NCI-H748 (cell line): ENCODE data around the gene USP24.
"Not testable (repeated sequence)": the region's sequence is repeated elsewhere in the genome, so short reads cannot be mapped to it uniquely, and the experiment has no call there.

Experiments used
- DNase-seq: peaks from one replicate; lab custom pipeline; 2025; ENCODE audit not compliant: unreplicated experiment; lab: John Stamatoyannopoulos, UW

Gene USP24

DNA sequence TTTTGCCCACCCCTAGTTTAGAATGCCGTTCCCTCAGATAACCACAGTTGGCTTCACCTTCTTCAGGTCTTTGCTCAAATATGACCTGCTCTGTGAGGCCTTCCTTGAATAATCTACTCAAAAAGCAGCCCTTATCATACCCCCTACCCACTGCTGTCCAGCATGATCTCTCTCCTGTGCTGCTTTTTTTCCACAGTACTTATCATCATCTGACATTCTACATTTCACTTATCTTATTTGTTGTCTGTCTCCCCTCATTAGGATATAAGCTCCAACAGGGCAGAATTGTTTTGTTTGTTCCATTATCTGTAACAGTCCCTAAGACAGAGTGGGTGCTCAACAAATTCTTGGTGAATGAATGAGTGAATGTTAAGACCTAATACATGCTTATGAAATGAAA lies 18.1 kb downstream of the USP24 start:
- DNase-seq, result no peak

DNA sequence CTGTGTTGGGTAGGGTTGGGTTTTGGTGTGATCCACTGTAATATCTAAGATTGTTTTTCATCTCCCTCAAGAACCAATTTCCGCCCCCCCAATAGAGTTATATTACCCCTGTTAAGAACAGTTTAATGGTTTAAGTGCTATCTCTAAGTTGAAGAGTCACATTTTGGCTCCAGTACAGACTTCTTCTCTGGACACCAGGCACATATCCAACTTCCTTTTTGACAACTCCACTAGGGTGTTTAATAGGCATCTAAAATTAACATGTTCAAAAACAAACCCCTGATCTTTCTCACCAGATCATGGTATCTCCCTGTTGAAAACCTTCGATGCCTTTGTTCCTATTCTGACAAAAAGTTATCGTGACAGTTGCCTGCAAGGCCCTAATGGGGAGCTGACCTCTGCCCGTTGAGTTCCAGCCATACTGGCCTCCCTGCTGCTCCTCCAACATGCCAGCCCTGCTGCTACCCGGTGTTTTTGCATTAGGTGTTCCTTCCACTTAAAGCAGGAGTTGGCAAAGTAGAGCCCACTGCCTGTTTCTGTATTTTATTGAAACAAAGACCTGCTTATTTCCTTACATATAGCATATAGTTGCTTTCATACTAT lies 18.6 kb downstream of the USP24 start:
- DNase-seq, result no peak

DNA sequence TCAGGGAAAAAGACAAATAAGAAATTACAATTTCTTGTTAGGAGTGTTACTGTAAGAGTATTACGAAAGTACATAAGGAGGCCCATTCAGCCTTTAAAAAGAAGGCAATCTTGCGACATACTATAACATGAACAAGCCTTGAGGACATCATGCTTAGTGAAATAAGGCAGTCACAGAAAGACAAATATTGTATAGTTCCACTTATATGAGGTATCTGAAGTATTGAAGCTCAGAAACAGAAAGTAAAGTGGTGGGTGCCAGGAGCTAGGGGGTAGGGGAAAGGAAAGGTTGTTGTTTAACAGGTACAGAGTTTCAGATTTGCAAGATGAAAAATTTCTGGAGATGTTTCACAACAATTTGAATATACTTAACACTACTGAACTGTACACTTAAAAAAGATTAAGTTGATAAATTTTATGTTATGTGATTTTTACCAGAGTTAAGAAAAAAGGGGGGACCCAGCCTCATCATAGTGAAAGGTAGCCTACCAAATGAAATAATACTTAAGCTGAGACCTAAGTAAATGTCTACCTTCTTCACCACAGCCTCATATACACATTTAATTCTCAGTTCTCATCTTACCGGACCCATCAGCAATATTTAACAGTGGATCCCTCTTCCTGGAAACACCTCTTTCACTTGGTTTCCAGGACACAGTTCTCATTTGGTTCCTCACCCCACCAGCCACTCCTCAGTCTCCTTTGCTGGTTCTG lies 19.5 kb downstream of the USP24 start:
- DNase-seq, result no peak

DNA sequence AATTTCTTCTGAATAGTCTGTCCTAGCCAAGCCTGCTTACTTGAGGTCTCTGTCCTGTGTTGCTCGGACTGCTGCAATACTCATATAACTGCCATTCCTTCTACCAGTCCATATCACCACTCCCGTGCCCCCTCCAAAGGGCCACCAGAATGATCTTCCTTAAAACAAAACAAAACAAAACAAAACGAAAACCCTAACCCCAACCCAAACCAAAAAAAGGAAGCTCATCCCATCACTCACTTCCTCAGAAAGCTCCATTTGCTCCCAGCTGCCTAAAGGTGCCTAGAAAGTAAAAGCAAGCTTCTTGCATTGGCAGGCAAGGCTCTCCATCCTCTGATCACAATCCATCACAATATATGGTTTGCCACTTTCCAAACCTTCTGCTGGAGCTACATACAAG lies 20.3 kb downstream of the USP24 start:
- no peak for DNase-seq

DNA sequence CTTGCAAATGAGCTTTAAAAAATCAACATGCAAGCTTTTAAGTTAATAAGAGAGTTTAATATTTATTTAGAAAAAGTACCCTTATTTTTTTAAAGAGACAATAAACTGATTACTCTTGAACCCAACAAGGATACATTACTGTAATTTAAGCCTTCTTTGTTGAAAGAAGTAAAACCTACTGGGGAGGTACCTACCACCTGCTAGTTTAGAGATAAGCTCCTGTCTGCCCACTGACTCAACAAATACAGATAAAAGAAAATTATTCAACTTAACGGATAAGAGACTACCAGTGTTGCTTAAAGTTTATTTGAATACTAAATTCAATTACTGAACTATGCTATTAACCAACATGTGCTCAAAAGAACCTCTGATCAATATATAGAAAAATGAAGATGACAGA lies 23.1 kb downstream of the USP24 start:
- DNase-seq, result peak; percentile 85

DNA sequence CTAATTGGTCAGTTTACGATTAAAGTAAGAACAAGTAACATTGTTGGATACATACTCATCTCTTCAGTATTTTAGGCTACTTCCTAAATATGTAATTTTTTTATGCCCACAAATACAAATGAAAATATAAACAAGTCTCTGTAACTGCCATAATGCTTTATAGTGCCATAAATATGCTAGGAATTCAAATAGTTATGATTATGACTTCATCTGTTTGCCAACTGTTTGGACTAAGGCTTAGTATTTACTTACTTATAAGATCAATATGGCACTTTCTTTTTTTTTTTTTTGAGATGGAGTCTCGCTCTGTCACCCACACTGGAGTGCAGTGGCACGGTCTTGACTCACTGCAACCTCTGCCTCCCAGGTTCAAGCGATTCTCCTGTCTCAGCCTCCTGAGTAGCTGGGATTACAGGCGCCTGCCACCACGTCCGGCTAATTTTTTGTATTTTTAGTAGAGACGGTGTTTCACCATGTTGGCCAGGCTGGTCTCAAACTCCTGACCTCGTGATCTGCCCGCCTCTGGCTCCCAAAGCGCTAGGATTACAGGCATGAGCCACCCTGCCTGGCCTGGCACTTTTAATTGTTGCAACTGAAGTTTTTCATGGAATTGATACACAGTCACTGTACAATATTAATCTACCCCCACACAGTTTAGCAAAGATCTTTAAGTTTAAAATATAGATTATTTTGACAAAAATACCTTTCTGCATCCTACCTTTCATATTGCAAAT lies 23.8 kb downstream of the USP24 start:
- not testable (repeated sequence) for DNase-seq

DNA sequence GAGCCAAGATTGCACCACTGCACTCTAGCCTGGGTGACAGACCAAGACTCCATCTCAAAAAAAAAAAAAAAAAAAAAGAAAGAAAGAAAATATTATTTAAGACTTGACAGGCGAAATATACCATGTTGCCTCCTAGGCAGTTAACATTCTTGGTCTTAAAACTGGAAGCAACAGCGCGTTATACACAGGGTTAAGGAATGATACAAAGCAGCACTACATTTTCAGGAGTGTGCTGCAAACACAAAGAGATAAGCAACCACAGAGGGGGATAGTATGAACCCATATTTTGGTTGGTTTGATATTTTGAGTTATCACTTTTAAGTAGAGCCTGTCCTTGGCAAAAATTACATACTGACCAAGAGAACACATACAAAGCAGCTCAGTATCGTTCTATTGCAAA lies 25.1 kb downstream of the USP24 start:
- no peak for DNase-seq

DNA sequence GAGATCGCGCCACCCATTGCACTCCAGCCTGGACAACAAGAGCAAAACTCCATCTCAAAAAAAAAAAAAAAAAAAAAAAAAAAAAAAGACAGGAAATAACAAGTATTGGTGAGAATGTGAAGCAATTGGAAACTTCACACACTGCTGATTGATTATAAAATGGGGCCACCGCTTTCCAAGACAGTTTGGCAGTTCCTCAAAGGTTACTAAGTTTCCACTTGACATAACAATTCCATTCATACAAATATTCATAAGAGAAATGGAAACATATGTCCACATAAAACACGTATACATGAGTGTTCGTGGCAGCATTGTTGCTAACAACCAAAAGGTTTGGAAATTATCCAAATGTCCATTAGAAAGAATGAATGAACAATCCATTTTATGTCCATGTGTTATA lies 26.3 kb downstream of the USP24 start:
- DNase-seq, result no peak

DNA sequence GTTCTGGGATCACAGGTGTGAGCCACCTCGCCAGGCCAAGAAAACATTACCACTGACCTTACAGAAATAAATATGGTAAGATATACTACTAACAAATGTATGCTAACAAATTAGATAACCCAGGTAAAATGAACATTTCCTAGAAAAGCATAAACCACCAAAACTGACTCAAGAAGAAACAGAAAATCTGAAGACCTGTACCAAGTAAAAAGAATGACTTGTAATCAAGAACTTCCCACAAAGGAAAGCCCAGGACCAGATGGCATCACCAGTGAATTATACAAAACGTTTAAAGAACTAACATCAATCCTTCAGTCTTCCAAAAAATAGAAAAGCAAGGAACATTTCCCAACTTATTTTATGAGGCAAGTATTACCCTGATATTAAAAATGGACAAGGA lies 29.3 kb downstream of the USP24 start:
- no peak for DNase-seq

DNA sequence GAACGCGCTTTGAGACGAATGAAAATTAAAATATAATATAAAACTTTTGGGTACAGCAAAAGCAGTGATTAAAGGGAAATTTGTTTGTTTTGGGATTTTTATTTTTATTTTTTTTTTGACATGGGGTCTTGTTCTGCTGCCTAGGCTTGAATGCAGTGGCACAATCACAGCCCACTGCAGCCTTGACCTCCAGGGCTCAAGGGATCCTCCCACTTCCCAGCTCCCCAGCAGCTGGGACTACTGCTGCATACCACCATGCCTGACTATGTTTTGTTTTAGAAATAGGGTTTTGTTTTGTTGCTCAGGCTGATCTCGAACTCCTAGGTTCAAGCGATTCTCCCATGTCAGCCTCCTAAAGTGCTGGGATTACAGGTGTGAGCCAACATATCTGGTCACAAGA lies 30.3 kb downstream of the USP24 start:
- no peak for DNase-seq

DNA sequence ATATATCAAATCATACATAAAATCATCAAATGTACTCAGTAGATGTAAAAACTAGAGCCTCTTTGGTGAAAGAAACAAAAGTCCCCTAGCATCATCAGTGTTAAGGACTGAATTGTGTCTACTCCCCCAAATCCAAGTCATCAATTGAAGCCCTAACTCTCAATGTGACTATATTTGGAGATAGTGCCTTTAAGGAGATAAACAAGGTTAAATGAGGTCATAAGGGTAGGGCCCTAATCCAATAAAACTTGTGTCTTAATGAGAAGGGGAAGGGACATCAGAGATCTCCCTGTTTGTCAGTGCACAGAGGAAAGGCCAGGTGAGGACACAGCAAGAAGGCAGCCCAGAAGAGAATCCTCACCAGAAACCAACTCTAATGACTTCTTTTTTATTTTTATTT lies 33.5 kb downstream of the USP24 start:
- DNase-seq, result no peak

DNA sequence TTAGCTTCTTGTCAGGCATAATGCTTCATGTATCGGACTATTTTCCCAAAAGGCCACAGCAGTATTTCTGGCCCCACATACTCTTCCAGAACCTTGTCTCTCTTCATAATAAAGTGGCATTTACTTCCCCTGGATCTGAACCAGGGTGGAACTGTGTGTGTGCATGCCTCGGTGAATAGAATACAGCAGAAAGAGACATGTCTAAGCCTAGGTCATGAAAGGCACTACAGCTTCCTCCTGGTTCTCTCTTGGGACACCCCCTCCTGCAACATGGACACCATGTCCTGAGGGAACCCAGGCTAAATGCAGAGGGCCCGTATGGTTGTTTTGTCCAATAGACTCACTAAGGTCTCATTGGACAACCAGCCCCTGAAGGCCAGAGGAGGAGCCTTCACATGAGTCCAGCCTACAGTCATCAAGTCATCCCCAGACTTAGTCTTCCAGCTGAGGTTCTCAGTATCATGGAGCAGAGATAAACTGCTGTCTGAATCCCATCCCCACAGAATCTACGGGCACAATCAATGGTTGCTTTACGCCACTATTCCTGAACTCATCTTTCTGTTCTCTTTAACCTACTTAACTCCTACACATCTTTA lies 35.0 kb downstream of the USP24 start:
- no peak for DNase-seq

DNA sequence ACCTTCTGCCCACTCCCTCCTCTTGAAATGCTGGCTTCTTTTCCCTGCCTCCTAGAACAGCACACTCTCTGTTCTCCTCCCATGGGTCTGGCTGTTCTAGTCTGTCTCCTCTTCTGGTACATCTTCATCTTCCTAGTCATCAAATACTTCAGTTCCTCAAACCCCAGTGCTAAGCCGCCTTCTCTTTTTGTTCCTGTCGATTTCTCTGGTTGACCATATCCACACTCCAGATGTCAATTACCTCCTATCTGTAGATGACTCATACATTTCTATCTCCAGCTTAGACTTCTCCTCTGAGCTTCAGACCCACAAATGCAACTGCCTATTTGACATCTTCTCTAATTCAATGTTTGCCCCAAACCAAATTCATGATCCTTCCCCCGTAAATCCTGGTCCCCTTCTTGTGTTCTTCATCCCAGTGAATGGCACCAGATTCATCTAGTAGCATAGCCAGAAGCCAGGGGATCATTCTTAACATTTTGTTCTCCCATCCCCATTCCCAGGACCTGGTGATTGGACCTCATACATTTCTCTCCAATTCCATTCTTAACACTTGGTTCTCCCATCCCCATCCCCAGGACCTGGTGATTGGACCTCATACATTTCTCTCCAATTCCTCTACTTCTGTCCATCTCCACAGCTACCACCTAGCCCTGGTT lies 35.9 kb downstream of the USP24 start:
- no peak for DNase-seq

DNA sequence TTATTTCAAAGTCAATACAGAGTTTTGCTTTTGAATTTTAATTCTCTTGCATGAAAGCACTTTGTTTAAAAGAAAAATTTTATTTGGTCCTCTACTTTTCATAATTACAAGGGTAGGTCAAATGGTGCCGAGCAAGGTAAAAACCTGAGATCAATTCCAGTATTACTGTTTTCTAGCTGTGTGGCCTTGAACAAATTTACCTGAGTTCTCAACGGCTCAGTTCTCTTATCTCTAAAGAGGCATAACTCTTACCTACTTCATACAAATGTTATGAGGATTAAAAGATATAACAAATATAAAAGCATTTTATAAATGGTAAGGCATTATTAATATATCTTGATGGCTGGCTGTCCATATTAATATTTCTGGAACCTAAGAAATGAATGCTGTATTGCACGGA lies 42.5 kb downstream of the USP24 start:
- no peak for DNase-seq

DNA sequence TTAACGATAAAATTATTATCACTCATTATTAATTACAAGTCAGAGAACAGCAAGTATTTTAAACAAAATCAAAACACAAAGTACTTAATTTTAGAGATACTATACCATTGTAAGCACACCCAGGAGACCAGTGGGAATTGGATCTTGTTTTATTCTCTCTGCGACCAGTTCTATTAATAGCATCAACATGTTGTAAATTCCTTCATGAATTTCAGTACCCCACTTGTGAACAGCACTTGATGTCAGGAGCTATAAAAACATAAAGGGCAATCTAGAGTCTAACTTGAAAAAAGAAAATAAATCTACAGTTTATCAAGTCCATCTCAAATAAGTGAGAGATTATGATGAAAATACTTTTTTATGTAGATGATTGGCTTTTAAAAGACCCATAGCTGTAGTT lies 42.9 kb downstream of the USP24 start:
- DNase-seq, result no peak

DNA sequence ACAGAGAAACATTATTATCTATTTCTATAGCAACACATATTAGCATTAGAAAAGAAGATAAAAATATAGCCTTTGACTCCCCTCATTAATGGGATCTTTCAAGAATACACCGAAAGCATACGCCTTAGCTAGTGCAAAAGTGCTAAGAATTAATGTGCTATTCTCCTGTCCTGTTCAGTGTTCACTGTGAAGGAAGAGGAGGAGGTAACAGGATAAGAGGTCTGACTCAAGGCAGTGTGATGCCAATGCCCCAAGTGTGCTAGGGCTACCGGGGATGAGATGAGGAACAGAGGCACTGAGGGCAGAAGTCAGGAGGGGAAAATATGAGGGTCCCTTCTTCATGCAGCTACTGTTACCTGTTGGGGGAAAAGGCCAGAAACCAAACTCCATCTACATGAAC lies 43.5 kb downstream of the USP24 start:
- no peak for DNase-seq

DNA sequence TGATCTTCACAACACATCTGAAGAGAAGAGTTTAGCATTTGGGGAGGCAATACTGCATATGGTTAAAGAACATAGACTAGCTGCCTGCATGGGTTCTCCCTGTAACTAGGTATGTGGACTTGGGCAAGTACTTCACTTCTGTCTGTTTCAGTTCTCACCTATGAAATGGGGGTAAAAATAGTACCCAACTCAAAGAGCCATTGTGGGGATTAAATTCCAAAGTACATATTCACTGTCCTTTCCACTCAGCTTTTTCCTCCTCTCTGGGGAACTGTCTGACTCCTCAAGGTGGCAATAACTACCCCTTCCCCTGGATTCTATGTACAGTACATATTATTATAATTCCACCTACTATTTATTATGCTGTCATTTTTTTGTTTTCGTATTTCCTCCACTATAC lies 44.7 kb downstream of the USP24 start:
- no peak for DNase-seq

DNA sequence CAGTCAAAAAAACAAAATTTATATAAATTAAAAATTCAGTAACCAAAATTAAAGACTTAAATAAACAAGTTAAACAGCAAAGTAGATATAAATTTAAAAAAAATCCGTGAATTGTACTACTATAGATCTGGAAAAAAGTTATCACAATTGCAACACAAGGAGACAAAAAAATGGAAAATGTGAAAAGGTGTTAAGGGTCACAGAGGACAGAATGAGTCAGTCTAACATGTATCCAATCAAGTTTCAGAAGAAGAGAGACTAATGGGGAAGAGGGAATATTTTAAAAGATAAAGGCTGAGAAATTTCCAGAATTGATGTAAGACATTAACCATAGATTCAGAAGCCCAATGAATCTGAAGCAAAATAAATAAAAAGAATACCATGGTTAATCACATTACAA lies 46.0 kb downstream of the USP24 start:
- no peak for DNase-seq

DNA sequence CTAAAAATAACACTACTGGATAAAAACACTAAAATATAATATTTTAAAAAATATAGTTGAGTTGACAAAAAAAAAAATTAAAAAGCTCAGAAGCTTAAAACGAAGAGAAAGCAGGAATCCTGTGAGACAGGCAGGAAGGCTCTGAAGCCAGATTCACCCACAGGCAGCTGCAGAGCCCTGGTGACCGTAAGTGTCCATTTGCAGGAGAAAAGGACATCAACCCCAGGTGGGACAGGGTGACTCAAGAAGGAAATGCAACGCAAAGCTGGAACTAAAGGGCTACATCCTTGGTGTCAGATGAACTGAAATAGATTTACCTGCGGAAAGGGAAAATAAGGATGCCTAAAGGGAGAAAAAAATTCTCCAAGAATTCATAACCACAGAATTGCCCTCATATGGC lies 46.8 kb downstream of the USP24 start:
- no peak for DNase-seq

DNA sequence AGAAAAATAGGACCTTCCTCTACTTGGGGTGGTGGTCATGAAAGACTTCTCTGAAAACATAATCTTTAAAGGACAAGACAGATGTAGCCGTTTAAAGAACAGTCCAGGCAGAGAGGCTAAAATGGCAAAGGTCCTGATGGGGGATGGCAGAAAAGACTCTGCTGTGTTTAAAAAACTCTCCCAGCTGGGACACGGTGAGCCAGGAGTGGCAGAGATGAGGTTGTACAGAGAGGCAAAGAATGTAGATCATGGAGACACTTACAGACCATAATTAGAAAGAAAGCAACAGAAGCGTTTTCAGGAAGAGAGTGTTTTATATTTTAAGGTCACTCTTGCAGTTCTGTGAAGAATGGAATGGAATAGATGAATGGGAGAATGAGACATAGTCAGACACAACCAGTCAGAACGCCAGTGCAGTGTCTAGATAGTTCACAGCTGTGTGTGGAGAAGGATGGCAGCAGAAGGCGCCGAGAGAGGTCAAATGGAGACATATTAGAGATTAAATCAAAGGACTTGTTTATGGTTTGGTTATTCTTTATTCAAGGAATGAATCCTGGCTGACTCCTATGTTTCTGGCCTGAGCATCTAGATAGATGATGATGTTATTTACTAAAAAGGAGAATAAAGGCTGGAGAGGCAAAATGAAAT lies 47.8 kb downstream of the USP24 start:
- no peak for DNase-seq

DNA sequence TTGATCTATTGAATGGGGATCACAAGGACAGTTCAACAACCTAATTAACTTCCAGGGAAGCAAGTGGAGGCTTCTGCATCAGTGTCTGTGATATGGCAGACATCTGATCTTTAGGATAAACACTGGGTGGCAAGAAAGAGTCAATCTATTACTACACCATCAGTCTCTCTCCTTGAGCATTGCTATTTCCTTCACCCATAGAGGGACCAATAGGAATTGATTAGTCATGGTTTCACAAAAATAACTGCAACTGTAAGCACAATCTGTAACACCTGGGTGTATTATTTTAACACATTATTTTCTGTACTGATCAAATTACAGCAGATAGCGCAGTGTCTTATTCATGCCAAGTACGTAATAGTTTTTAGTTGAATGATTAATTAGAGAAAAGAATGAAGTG lies 50.3 kb downstream of the USP24 start:
- DNase-seq, result no peak
